GM19455 (cell line): ENCODE measurements around the gene RBBP6.
A peak's percentile ranks its signal among the peaks of the same experiment; 100 is the strongest.

Experiments used
- ATAC-seq: cut with Tn5 transposase; IDR thresholded peaks from one replicate; pipeline ENCODE4 v1.9.1; 2021; ENCODE audit not compliant: unreplicated experiment

RBBP6 gene

DNA sequence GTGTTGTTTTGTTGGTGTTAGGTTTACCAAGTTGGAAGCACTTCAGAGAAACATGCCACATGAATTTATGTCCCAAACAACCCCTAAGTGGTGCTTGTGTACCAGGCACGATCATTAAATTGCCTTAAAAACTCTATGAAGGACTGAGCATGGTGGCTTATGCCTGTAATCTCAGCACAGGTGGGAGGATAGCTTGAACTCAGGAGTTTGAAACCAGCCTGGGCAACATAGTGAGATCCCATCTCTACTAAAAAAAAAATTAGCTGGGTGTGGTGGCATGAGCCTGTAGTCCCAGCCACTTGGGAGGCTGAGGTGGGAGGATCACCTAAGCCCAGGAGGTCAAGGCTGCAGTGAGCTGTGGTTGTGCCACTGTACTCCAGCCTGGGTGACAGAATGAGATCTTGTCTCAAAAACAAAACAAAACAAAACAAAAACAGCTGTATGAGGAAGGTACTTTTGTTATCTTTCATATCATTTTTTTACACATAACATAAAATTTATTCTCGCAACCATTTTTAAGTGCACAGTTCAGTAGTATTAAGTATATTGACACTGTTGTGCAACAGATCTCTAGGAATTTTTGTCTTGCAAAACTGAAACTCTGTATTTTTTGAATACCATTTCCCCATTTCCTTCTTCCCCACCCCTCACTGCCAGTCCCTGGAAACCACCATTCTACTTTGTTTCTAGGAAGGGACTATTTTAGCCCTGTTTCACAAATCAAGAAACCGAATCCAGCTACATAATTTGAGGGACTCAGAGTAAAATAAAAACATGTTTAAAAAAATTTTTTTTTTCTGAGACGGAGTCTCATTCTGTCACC lies 14.3 kb upstream of the RBBP6 start:
- ATAC-seq: no peak

DNA sequence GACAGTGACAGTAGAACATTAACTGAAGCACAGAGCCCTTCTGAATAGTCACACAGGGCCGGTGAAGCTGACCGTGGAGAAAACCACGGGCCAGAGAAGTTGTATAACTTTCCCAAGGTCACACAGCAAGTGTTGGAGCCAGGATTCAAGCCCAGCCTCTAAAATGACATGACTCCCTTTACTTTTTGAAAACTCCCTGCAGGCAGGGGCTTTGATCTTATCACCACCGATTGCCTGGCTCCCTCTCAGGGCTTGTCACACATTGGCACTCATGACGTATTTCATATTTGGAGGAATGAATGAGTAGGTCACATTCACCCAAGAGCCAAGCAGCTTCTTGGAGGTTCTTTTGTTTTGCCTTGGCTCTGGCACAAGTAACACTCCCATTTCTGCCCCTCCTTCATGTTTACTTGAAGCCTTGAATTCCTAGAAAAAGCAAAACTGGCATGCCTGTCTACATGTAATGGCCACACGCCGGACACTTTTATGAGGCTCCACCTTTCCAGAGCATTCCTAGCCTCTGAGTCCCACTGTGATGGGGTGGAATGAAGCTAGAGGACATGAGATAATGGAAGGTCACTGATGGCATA lies 13.3 kb upstream of the RBBP6 start:
- ATAC-seq: no peak

DNA sequence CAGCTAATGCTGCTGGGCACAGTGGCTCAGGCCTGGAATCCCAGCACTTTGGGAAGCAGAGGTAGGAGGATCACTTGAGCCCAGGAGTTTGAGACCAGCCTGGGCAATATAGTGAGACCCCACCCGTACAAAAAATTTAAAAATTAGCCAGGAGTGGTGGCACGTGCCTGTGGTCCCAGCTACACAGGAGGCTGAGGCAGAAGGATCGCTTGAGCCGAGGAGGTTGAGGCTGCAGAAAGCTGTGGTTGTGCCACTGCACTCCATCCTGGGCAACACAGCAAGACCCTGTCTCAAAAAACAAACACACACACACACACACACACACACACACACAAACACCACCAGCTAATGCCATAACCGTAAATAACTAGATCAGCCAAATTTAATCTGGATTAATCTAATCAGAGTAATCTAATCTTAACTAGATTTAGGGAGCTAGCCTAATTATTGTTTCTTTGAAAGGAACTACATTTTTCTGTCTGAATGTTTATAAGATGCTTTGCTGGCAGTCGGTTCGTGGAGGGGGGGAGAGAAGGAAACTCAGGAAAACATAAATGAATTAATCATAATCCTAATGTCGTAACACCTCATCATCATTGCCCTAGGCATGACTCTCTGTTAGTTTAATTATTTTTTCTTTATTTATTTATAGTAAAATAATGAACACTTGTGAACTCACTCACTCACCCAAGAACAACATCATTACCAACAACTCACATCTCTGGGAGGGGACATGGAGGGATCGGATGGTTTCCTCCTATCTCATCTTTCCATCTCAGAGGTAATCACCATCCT lies 12.5 kb upstream of the RBBP6 start:
- no peak for ATAC-seq

DNA sequence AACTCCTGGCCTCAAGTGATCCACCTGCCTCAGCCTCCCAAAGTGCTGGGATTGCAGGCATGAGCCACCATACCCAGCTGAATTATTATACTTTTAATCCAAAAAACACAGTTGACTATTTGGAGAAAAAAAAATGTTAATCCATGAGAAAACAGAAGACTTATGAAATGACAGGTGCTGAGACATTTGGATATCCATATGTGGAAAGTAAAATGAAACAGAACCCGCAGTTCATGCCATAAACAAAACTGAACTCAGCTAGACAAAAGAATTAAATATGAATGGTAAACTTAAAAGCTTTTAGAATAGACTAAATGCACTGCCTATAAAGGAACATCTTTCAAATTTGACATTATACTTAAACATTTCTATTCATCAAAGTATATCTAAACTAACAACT lies 8.2 kb upstream of the RBBP6 start:
- ATAC-seq: no peak

DNA sequence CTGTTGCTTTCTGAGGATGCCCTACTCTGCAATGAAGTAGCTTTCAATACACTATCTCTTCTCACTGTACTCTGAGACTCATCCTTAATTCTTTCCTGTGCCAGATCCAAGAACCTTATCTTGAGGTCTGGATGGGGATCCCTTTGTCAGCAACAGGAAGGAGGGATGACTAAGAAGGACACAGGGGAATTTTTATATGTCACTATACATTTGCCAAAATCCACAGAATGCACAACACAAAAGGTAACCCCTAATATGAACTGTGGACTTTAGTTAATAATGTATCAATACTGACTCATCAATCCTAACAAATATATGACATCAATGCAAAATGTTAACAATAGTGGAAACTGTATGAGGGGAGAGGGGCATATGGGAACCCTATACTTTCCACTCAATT lies 4.7 kb upstream of the RBBP6 start:
- ATAC-seq: no peak

DNA sequence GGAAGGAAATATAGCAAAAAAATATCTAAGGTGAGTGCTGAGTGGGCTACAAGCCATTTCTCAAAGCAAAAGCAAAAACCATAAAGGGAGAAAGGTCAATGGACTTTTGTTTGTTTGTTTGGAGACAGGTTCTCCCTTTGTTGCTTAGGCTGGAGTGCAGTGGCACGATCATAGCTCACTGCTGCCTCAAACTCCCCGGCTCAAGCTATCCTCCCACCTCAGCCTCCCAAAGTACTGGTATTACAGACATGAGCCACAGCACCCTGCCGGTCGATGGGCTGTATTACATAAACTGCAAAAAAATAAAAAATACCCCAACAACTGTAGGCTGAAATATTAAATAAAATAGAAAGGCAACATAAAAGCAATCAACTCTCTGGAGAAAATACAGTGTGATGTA lies 3.5 kb upstream of the RBBP6 start:
- no peak for ATAC-seq

DNA sequence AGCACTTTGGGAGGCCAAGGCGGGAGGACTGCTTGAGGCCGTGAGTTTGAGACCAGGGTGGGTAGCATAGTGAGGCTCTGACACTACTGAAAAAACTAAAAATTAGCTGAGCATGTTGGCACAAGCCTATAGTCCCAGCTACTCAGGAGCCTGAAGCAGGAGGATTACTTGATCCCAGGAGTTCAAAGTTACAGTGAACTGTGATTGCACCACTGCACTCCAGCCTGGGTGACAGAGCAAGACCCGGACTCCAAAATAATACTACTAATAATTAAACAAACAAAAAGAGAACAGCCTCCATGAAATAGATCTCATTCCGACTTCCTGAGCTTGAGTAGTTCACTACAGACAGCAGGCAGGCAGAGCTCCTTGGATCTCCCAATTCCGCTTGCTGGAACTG lies 2.7 kb upstream of the RBBP6 start:
- ATAC-seq: no peak

DNA sequence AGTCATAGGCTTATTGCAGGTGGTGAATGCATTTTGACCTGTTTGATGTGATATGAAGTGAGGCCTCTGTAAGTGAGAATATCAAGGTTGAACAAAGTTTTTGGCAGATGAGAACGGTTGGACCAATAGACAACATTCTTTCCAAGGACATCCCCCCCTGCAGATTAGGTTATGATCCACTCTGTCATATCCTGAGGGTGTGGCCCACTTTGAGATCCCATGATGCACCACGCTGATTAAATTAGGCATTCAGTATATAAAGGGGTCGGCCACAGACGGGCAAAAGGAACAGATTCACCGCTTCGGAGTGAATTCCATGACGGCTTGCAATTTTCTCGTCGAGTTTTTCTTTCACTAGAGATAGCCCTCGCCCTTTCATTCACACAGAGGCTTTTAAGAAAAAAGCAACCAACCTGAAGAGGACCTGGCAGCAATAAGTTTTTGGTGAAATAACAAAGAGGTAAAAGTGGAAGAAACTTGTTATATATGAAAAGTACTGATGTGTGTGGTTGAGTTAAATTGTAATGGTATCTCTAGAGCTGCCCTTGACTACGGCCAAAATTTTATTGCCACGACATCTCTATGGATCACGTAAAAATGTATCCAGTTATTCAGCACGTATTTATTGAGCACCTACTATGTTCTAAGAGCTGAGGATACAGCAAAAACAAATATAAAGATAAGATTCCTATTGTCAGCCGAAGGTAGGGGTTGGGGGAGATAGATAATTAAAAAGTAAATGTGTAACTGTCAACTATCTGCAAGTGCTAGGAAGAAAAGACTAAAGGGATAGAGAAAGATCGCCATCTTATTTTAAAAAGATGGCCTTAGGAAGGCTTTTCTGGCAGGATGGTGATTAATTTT lies 1.7 kb upstream of the RBBP6 start:
- ATAC-seq: no peak

DNA sequence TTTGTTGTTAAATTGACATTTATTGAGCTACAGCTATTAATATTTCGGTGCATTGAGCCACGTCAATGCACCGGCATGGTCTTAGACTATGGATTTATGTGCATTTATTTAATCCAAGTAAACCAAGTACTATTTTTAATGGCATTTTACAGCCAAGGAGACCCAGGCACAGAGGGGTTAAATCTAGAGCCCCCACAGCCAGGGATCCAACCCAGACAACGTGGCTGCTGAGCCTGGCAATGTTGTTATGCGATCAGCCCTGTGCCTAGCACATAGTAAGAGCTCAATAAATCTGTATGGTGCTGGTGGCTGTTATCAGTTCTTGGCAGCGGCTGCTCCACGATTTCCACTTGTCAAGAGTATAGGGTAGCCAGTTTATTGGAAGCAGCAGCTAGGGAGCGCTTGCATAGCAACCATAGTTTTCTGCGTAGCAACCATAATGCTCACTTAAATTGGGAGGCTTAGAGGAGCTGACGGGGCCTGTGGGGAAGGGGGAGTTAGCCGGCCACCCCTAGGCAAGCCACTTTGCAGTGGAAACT lies 541 bp upstream of the RBBP6 start:
- peak; percentile 3 for ATAC-seq

DNA sequence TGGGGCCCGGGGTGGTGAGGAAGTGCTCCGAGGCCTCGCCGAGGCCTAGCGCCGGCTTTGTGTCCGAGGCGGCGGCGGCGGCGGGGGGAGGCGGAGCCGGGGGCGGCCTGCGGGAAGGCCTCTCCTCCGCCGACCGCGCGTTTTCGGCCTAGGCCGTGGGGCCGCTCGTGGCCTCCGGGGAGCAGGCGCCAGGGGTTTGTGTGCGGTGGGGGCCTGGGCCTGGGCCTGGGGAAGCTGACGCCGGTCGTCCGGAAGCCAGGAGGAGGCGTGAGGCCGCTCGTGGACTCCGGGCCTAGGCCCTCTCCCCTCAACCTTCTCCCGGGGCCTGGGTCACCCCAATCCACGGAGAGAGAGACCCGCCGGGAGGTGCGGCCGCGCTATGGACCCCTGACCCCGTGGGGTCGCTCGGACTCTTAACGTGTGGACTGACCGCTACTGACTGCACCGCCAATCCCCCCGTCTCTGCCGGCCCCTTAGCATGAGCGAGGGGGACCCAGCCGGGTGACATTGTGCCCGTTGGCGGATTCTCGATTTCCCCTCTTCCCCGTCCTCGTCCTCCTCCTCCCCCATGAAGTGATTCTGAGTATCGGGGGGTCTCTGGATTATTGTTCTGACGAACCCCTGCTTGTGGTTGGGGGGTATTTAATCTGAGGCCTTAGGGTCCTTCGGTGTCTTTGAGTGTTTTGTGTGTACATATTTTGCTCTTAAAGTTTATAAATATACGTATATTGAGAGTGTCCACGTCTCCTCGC lies 660 bp downstream of the RBBP6 start:
- peak; percentile 34 for ATAC-seq

DNA sequence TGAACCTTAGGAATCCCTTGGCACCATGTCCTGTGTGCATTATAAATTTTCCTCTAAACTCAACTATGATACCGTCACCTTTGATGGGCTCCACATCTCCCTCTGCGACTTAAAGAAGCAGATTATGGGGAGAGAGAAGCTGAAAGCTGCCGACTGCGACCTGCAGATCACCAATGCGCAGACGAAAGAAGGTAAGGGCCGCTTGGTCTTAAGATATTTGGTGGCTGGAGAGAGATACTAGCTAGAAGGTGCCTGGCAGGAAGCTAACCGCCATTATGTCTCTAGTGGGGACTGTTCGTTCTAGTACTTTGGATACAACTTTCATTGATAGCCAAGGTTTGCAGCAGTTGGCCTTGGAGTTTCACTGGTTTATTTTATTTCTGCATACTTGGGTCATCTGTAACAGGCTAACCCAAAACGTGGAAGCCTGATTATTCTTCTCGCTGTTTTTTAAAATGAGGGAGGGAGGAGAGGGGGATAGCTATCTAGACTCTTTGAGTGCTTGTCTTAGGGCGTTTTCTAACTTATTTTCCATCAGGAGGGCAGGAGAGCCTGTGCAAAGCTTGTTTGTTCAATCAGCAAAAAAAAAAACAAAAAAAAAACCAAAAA lies 1.3 kb downstream of the RBBP6 start:
- ATAC-seq: no peak

DNA sequence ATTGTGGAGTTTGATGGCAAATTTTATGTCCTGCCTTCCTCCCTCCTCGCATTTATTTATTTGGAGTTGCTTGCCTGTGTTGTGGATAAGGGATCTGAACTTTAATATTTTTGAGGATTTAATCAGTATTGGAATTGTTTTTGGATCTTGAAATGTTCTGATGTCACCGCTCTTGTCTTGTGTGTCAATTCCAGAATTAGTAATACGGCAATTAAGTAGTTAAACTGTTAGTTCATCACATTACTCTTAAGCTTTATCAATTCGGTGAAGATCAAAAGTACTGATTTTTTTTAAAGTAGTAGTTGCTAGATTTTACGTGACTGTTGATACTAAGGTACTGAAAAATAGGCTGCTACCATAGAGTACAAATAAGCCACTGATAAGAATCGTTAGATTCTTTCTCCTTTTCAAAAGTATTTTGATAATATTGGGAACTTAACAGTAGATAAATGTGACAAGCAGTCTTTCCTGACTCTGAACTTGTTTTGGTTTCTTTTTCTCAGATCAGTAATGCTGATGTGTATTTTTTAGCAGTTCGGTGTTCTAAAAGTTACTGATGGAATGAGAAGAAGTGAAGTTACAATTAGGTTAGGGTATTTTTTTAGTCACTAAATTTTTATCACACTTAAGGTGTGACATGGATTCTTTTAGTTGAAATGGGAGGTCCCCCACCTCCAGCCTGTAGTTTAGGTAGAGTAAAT lies 2.0 kb downstream of the RBBP6 start:
- ATAC-seq: no peak

DNA sequence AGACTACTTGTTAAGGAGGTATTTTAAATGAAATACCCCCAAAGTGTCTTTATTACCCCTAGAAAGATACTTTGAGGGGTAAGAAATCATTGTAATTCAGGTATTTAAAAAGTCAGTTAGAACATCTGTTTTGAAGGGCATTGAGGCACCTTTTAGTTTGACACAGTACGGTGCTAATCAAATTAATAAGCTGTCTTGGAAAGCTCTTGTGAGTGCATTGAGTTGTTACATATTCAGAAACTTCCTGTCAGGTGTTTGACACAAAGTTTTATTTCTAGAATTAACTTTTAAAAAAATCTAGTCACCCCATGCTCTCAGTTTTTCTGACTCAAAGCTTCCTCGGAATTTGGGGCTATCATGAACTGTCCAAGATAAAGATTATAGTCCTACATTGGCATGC lies 4.6 kb downstream of the RBBP6 start:
- no peak for ATAC-seq

DNA sequence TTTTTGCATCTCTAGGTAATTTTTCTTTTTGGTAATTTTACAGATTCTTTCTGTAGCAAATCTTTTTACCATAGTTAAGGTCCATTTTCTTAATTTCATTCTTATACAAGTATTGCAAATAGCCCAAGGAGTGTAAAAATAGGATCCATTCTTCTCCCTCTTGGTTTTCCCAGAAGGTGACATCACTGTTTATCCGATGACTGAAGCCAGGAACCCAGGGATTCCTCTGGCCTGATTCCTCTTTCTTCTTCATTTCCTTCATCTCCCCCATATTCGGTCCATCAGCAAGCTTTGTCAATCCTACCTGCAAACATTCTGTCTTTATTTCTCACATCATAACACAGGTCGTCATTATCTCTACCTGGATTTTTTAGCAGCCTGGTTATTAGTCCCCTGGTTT lies 5.3 kb downstream of the RBBP6 start:
- no peak for ATAC-seq

DNA sequence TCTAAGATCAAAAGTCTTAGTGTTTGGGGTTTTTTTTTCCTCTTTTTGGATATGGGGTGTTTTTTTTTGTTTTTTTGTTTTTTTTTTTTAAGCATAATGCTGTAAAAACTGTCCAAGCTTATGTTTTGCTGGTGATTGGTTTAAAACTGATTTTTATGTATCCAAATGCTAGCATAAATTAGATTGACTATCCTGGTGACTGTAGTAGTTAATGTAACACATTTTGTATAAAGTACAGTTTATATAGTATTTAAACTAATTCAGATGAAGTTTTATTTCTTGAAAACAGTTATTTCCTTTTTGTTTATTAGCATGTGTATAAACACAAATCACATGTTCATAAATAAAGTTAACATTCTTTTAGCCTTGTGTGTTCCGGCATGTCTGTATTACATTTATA lies 10.9 kb downstream of the RBBP6 start:
- ATAC-seq: no peak

DNA sequence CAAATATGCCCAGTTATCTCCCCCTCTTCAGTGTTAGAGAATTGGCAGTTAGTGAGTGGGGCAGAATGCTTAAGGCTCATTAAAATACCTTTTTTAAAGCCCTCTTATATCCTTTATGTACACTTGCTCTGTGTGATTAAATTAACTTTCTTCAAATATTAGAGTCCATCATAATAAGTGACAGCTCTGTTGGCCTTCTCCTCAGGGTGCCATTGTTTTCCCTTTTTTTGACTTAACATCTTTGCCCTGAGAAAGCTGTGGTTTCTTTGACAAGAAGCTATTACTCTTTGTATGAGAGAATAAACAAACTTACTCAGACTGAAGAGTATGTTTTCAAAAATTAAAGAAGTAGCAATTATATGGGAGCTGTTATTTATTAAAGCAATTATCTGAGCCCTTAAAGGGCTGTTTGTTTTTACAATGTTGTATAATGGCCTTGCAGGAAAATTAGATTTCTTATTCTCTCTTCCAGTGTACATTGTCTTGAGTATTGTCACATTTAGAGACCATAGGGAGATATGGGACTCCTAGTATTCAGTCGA lies 13.4 kb downstream of the RBBP6 start:
- no peak for ATAC-seq

DNA sequence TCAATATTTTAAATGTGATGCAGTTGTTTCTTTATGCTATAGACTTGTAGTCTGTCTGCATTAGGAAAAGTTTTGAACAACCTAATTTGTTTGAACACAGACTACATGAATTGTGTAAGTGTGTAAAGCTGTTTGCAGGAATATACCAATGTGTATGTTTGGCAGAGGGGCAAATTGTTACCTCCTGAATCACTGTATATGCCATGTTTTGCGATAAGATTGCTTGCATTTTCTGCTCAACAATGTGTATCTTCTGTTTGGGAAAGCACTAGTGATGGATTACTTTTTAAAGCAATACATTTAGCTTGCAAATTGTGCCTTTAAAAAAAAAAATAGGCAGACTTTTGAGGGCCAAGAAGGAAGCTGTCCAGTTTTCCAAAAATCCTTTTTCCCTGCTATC lies 14.6 kb downstream of the RBBP6 start:
- no peak for ATAC-seq

DNA sequence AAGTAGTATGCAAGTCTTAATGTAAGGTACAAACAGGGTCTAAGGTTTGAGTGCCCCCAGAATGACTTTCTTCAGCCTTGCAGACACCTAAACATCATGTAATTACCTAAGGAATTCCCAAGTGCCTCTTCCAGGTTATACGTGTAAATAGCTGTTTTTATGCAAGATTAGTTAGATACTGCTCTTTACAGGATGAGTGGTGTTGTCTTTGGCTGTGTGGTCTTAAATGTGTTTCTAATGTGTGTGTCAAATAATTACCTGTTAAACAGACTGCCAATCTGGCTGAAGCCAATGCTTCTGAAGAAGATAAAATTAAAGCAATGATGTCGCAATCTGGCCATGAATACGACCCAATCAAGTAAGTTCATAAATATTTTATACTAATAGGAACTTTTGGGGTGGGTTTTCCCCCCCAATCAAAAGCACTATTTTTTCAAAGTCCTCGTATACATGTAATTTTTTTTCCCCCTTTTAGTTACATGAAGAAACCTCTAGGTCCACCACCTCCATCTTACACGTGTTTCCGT lies 16.0 kb downstream of the RBBP6 start:
- ATAC-seq: no peak

DNA sequence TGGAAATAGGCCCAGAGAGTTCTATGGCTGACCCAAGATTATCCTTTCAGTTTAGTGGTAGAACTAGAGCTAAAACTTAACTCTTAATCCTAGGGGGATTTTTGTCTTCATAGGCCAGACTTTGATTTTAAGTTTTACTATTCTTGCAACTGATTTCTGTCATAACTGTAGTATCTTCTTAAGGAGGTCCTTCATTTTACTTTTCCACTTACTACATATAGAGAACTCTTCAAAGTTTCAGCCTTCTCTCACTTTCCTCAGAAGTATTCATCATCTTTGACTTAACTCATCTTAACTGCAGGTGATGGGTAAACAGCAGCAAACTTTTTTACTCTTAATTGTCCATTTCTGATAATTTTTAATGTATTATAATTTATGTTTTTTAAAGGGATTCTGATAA lies 23.4 kb downstream of the RBBP6 start:
- no peak for ATAC-seq
